AG04450 (cell line): ENCODE data around the gene STK40. TPM values are rescaled to one million over a fixed set of nuclear protein-coding genes. Genes with fewer than 3 reads are reported as not detected.

Experiments used
- CTCF ChIA-PET: fragments of 300-600, 350-600 bp; formaldehyde crosslinking; extraction: SDS; loops from one replicate; lab custom pipeline; 2022; ENCODE audit warnings: antibody characterized with exemption, inconsistent platforms; lab: Charles Lee
- POLR2A ChIA-PET: fragments of 350-600 bp; formaldehyde crosslinking; extraction: SDS; loops from one replicate; lab custom pipeline; 2021; ENCODE audit warnings: antibody characterized with exemption, inconsistent platforms; lab: Yijun Ruan, JAX
- DNase-seq: peaks from one replicate; pipeline ENCODE4 v3.0.0-alpha.2; 2011; ENCODE audit warnings: low read depth, low spot score
- H3K27ac ChIP-seq: one replicate; pipeline ENCODE4 v1.5.1; 2012; ENCODE audit warnings: low read depth, low read length, control low read depth
- H3K27me3 ChIP-seq: one replicate; pipeline ENCODE4 v1.6.0; 2012; ENCODE audit warnings: low read length; ENCODE audit not compliant: control insufficient read depth, insufficient read depth
- H3K4me3 ChIP-seq: 2 replicates; pipeline ENCODE4 v1.5.1; 2011; ENCODE audit warnings: mild to moderate bottlenecking, low read depth, low read length, control low read depth
- H3K9me3 ChIP-seq: 2 replicates; pipeline ENCODE4 v1.5.1; 2012; ENCODE audit warnings: low read length; ENCODE audit not compliant: control insufficient read depth, insufficient read depth
- CTCF ChIP-seq: IDR thresholded peaks from 2 replicates; pipeline ENCODE4 v1.5.1; 2011; ENCODE audit warnings: low read depth, low read length, control low read depth, inconsistent platforms
- polyA plus RNA-seq: library from polyadenylated mRNA; depleted of rRNA; stranded (reverse); fragments of >200 nt; gene quantifications from 2 replicates; pipeline ENCODE4 v1.2.3, GENCODE V29; 2011

STK40 gene
- polyA plus RNA-seq, 1 experiment = 26.4 TPM

GRCh38 chr1:36350659-36351226 is 35.0 kb downstream of the STK40 start:
- ChIA-PET CTCF (interaction anchor here (0.8 to 6.4 kb wide), 7 partner anchors 8 to 162 kb away, joined by 3 to 53 read pairs (median 4); partner anchors contain the start of gene EVA1B), POLR2A (interaction anchor here (0.7 to 3.9 kb wide), 9 partner anchors 9 to 69 kb away, joined by 3 to 21 read pairs (median 4); partner anchors contain the start of genes EVA1B and STK40)
- DNase-seq = no peak
- no peaks in the 10 kb centered on the region for H3K27me3 ChIP-seq
- H3K9me3 ChIP-seq = no peaks in the 10 kb centered on the region
- TF ChIP-seq CTCF = no peak
- H3K4me3 ChIP-seq = no peak overlapping the region
- peak overlapping the region; percentile 98 for H3K27ac ChIP-seq

- peak overlapping the region; percentile 61 for H3K27ac ChIP-seq
- TF ChIP-seq CTCF = no peak
- CTCF ChIA-PET = interaction anchor here (1.0 to 6.4 kb wide), 4 partner anchors 18 to 162 kb away, joined by 3 to 53 read pairs (median 4); no protein-coding TSS in a partner anchor
- no peaks in the 10 kb centered on the region for H3K27me3 ChIP-seq
- no peaks in the 10 kb centered on the region for H3K9me3 ChIP-seq
- POLR2A ChIA-PET = interaction anchor here (3.9 kb wide), 1 partner anchor 37 kb away, joined by 21 read pairs; the partner anchor contains the start of gene STK40
- no peak for DNase-seq
- H3K4me3 ChIP-seq = no peak overlapping the region
Observed at GRCh38 chr1:36349839-36350238, 35.9 kb downstream of the STK40 start.

GRCh38 chr1:36349241-36349671 is 36.5 kb downstream of the STK40 start:
- TF ChIP-seq CTCF = no peak
- ChIA-PET POLR2A (interaction anchor here (0.6 kb wide), 1 partner anchor 70 kb away, joined by 3 read pairs; no protein-coding TSS in a partner anchor), CTCF (interaction anchor here (1.8 to 6.4 kb wide), 2 partner anchors 18 to 63 kb away, joined by 5 to 53 read pairs; no protein-coding TSS in a partner anchor)
- no peaks in the 10 kb centered on the region for H3K27me3 ChIP-seq
- no peaks in the 10 kb centered on the region for H3K9me3 ChIP-seq
- peak overlapping the region; percentile 61 for H3K27ac ChIP-seq
- no peak overlapping the region for H3K4me3 ChIP-seq
- DNase-seq = no peak

GRCh38 chr1:36346741-36347370 is 38.9 kb downstream of the STK40 start:
- POLR2A ChIA-PET = no interaction called here
- no peak overlapping the region for H3K4me3 ChIP-seq
- CTCF ChIA-PET = no interaction called here
- H3K9me3 ChIP-seq = no peaks in the 10 kb centered on the region
- H3K27me3 ChIP-seq = no peaks in the 10 kb centered on the region
- DNase-seq = no peak
- no peak for TF ChIP-seq CTCF
- H3K27ac ChIP-seq = no peak overlapping the region

GRCh38 chr1:36345353-36345752 is 40.4 kb downstream of the STK40 start:
- no peak for TF ChIP-seq CTCF
- CTCF ChIA-PET = interaction anchor here (1.1 kb wide), 1 partner anchor 24 kb away, joined by 5 read pairs; no protein-coding TSS in a partner anchor
- Histone ChIP-seq H3K4me3 (no peak overlapping the region), H3K9me3 (no peaks in the 10 kb centered on the region), H3K27me3 (no peaks in the 10 kb centered on the region), H3K27ac (no peak overlapping the region)
- no peak for DNase-seq
- POLR2A ChIA-PET = interaction anchor here (1.4 kb wide), 1 partner anchor 41 kb away, joined by 3 read pairs; no protein-coding TSS in a partner anchor
